Loucy (cell line): ENCODE data around the gene PHLDA1.

Experiments
- EZH2phosphoT487 ChIP-seq: fragments of 200-600 bp; IDR thresholded peaks from 2 replicates; pipeline ENCODE4 v1.6.1; 2018; ENCODE audit warnings: antibody characterized with exemption, mild to moderate bottlenecking, moderate library complexity, borderline replicate concordance
- TF ChIP-seq, protein P1 (sequence below): fragments of 200-600 bp; sonication (generic); conservative IDR thresholded peaks from 2 replicates; pipeline ENCODE4 v1.5.1; 2014; ENCODE audit warnings: mild to moderate bottlenecking, antibody characterized with exemption, low read length

DNA sequence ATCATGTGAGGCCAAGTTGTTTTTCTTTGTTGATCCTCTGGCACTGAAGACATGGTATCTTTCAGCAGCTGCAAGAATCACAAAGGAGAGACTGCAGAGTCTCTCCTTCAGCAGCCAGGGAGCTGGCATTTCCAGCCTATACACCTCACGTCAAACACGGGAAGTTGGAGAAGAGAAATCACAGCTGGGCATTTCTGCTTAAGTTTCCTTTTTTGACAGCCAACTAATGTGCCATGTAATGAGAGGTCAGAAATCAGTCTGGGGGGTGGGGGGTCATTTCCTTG, 28.3 kb downstream of the PHLDA1 start:
- TF ChIP-seq, protein P1, sequence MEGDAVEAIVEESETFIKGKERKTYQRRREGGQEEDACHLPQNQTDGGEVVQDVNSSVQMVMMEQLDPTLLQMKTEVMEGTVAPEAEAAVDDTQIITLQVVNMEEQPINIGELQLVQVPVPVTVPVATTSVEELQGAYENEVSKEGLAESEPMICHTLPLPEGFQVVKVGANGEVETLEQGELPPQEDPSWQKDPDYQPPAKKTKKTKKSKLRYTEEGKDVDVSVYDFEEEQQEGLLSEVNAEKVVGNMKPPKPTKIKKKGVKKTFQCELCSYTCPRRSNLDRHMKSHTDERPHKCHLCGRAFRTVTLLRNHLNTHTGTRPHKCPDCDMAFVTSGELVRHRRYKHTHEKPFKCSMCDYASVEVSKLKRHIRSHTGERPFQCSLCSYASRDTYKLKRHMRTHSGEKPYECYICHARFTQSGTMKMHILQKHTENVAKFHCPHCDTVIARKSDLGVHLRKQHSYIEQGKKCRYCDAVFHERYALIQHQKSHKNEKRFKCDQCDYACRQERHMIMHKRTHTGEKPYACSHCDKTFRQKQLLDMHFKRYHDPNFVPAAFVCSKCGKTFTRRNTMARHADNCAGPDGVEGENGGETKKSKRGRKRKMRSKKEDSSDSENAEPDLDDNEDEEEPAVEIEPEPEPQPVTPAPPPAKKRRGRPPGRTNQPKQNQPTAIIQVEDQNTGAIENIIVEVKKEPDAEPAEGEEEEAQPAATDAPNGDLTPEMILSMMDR = no peak
- no peak for TF ChIP-seq EZH2phosphoT487
